T-helper 1 cell treated with Interleukin-12 subunit alpha and Interleukin-12 subunit beta and Interleukin-4 antibody, amounts not matched to agents 30 ng/mL and 1 ng/mL, for 36 hours (primary cell): ENCODE measurements around the gene TMEM91. TPM values are rescaled to one million over a fixed set of nuclear protein-coding genes. Genes with fewer than 3 reads are reported as not detected.
"Not testable (repeated sequence)": the region's sequence is repeated elsewhere in the genome, so short reads cannot be mapped to it uniquely, and the experiment has no call there.

Experiments used
- intact Hi-C: fragments of 100-400 bp; cut with micrococcal nuclease; formaldehyde crosslinking; loops from one replicate; pipeline ENCODE4 v1.15.1; 2024
- total RNA-seq: library from RNA; stranded (reverse); gene quantifications from 2 replicates; pipeline ENCODE4 v1.2.3, GENCODE V29; 2022

Gene TMEM91
- total RNA-seq, 1 donor from 2014 or later: 4.9 TPM

DNA sequence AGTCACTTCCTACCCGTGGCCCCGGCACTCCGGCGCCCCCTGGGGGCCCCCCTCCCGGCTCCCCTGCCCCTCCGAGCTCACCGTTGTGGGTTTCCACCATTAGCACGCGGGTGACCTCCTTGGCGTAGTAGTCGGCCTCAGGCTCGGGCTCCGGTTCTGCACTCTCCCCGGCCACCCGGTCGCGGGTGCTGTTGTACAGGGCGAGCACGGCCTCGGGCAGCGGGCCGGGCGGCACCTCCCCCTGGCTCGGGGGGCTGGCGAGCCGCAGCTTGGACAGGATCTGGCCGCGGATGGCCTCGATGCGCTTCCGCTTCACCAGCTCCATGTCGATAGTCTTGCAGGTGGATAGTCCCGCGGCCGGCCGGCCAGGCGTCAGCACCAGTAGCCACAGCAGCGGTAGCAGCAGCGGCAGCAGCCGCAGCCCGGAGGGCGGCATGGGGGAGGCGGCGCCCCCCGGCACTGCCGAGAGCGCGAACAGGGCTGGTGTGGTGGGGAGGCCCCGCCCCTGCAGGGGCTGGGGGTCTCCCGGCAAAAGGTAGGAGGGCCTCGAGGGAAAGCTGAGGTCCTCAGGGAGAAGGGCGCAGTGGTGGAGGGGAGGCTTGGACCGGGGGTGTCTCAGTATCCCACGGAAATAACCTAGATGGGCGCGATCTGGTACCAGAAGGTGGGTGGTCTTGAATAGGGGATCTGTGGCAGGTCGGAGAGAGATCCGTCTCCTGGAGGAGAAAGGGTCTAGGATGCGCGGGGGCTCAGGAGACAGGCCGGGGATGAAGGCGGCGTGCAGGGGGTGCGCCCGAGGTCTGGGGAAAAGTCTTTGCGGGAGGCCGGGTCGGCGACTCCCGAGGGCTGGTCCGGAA is 23.5 kb upstream of the TMEM91 start:
- intact Hi-C loops: loop anchor here (5.0 to 10.0 kb wide), 5 partner anchors 179 to 911 kb away; partner anchors contain the start of genes CD79A, EGLN2 and SERTAD3

DNA sequence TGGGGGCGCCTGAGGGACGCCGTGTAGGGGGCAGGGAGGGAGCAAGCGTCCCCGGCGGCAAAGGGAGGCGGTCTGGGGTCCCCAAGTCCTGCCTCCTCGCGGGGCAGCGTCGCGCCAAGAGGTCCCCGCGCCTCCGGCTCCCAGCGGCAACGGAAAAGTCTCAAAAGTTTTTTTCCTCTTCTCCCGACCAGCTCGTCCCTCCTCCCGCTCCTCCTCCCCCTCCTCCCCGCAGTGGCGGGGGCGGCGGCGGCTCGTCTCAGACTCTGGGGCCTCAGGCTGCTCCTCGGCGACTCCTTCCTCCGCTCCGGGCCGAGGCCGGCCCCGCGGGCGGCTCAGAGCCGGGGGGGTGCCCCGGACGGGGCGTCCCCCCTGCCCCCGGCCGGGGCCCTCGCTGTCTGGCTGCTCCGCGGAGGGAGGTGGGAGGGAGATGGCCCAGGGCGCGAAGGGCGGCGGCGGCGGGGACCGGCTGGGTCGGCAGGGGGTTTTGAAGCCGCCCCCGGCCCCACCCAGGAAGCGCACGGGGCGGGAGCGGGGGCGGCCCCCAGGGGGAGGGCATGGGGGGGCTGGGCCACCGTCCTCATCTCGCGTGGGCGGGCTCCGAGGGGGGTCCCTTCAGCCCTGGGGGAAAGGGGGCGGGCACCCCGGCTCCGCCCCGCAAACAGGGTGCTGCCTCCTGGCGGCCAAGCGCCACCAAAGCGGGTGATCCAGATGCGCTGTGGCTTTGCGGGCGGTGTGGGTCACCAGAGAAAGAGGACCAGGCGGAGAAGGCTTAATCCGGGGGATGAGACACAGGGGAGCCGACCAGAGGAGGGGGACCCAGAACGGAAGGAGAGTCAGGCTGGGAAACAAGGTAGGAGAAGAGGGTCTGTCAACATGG is 22.6 kb upstream of the TMEM91 start, which contains the start of gene TGFB1:
TGFB1 (minus strand) TSS at position 457 of the 877 bp plus-strand sequence. CDS start 878 bp downstream, outside the sequence.
- intact Hi-C loops: loop anchor here (1.0 to 10.0 kb wide), 9 partner anchors 10 to 911 kb away; partner anchors contain the start of genes ACTMAP, CD79A, DMAC2 and EGLN2

- intact Hi-C loops: loop anchor here (1.0 to 10.0 kb wide), 9 partner anchors 9 to 912 kb away; partner anchors contain the start of genes ACTMAP, CD79A, DMAC2 and EGLN2
These were observed 21.9 kb upstream of the TMEM91 start for GRCh38 chr19:41354343-41354953.

- intact Hi-C loops: loop anchor here (2.0 to 10.0 kb wide), 2 partner anchors 242 to 520 kb away; partner anchors contain the start of gene CD79A
These were observed 21.3 kb upstream of the TMEM91 start for GRCh38 chr19:41355035-41355434.

DNA sequence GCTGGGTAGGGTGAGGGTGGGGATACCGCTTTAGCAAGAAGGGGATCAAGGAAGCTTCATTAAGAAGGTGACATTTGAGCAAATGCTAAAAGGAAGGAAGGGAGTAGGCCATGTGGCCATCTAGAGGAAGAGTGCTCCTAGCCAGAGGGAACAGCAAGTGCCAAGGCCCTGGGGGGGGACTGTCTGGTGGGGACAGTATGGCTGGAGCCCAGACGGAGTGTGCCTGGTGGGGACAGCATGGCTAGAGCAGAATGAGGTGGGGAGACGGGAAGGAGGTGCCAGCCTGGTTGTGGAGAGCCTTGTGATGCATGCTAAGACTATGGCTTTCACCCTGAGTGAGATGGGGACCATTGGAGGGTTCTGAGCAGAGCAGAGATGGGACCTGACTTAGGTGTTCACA is 20.5 kb upstream of the TMEM91 start:
- intact Hi-C loops: loop anchor here (2.0 to 10.0 kb wide), 2 partner anchors 241 to 519 kb away; partner anchors contain the start of gene CD79A

DNA sequence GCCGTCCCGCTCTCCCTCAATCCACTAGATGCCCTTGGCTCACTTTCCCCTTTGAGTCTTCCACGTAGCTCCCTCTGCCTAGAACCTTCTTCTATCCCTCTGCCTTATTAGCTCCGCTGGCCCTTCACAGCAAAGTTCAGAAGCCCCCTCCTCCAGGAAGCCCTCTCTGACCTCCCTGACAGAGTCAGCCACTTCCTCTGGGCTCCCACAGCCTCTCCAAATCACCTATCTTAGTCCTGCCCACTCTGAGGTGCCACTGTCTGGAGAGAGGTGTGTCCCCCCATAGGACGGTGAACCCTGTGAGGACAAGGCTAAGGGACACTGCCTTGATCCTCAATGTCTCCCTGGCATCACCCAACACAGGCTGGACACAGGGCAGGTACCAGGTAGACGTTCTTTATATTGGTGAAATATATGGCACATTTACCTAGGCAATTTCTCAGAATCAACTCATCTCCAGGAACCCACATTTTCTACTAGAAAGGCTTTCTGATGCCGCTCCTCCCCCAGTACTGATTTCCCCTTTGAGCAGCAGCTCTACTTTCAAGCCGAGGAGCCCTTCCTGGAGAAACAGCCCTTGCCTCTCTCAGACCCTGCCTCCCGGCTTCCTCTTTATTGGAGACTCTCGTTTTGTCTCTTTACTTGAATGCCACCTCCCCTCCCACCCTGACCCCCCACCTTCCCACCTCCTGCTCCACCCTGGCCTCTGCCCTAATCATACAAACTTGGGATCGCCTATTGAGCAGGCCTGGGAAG is 19.2 kb upstream of the TMEM91 start:
- intact Hi-C loops: loop anchor here (10.0 kb wide), 1 partner anchor 518 kb away; the partner anchor contains the start of gene CD79A

DNA sequence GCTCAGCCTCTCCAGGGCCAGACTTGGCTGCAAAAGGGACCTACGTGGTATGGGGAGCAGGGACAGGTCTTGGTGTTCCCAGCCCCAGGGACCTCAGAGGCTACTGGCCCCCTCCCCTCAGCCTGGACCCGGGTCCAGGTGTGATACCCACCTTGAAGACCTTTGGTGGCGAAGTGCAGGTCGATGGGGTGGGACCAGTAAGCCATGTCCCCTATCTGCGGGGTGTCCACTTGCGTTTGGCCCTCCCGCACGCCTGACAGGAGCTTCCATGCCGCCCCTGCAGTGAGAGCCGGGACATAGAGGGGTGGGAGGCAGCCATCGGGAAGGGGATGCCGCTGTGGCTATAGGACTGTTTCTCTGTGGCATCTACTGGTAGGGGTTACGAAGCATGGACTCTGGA is 18.6 kb upstream of the TMEM91 start:
- intact Hi-C loops: loop anchor here (10.0 kb wide), 1 partner anchor 517 kb away; the partner anchor contains the start of gene CD79A

GRCh38 chr19:41359741-41360140 is 16.6 kb upstream of the TMEM91 start:
- intact Hi-C loops: loop anchor here (5.0 to 10.0 kb wide), 4 partner anchors 515 to 892 kb away; partner anchors contain the start of genes BLVRB, CD79A, COQ8B and ITPKC

DNA sequence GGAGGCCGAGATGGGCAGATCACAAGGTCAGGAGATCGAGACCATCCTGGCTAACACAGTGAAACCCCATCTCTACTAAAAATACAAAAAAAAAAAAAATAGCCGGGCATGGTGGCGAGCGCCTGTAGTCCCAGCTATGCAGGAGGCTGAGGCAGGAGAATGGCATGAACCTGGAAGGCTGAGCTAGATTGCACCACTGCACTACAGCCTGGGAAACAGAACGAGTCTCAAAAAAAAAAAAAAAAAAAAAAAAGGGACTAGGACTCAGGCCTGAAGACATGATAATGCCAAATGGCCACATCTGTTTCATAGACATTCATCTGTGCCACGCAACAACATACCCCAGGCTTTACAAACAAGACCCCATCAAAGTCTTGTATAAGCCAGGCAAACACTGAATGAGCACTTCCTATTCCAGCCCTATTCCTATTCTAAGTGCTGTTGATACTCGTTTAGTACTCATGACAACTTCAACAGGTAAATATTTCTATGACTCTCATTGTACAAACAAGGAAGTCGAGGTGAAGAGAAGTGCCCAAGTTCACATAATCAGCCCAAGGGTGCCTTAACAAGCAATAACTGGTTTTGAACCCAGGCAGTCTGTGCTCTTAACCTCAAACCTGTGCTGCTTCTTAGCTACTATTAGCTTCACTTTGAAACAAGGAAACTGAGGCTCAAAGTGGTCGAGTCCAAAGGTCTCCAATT is 14.0 kb upstream of the TMEM91 start:
- intact Hi-C loops: loop anchor here (5.0 kb wide), 3 partner anchors 645 to 895 kb away; partner anchors contain the start of genes BLVRB, COQ8B, ITPKC and SPTBN4

GRCh38 chr19:41363371-41363752 is 13.0 kb upstream of the TMEM91 start:
- intact Hi-C loops: loop anchor here (1.0 to 5.0 kb wide), 4 partner anchors 9 to 896 kb away; partner anchors contain the start of genes BLVRB, COQ8B, ITPKC and SPTBN4

DNA sequence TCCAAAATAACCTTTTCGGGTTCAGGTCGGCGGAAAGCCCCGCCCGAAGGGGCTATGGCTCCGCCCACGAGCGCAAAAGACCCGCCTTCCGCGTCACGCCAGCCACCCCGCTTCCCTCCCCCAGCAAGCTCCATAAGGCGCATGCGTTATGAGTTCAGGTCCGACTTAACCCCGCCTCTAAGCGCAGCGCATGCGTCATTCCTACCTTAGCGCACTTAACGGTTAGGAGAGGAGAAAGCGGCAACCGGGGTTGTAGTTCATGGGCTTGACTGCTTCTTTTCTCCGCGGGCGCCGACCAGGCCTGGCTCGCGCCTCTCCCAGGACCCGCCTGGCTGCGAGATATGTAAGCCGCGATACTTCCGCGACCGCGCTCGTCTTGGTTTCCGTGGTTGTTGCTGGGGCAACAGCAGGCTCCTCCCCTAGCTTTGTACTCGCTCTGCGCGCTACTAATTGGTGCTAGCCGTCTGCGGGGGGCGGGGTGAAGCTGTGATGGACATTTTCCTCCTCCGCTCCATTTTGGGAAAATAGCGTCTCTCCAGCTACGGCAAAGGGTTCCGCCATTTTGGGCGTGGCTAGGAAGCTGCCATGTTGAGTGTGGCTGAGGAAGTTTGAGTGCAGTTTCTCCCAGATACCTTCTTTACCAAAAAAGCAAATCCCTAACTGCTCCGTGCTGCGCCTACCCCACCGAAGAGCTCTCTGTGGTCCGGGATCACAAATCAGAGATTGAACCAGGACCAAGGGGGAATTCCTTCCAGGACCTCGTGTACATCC is 12.4 kb upstream of the TMEM91 start, which contains the start of gene B9D2:
B9D2 (minus strand) TSS at position 397 of the 771 bp plus-strand sequence. CDS start 630 bp downstream, outside the sequence.
- intact Hi-C loops: loop anchor here (1.0 to 5.0 kb wide), 9 partner anchors 10 to 1016 kb away; partner anchors contain the start of genes BCKDHA, BLVRB, C19orf47 and COQ8B

GRCh38 chr19:41364524-41365391 is 11.6 kb upstream of the TMEM91 start:
- intact Hi-C loops: loop anchor here (1.0 to 5.0 kb wide), 8 partner anchors 14 to 1016 kb away; partner anchors contain the start of genes BCKDHA, BLVRB, C19orf47 and COQ8B

- intact Hi-C loops: no loop called here
These were observed 10.2 kb upstream of the TMEM91 start for GRCh38 chr19:41366089-41366488.

- intact Hi-C loops: no loop called here
These were observed 8.5 kb upstream of the TMEM91 start for GRCh38 chr19:41367848-41368301.

DNA sequence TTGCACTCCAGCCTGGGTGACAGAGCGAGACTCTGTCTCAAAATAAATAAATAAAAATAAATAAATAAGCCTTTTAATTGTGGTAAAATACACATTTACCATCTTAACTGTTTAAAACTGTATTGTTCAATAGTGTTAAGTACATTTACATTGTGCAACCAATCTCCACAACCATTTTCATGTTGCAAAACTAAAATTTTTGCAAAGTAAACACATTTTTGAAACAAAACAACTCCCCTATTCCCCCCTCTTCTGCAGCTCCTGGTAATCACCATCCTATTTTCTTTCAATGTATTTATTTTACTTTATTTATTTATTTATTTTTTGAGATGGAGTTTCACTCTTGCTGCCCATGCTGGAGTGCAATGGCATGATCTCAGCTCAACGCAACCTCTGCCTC is 6.6 kb upstream of the TMEM91 start:
- intact Hi-C loops: no loop called here

DNA sequence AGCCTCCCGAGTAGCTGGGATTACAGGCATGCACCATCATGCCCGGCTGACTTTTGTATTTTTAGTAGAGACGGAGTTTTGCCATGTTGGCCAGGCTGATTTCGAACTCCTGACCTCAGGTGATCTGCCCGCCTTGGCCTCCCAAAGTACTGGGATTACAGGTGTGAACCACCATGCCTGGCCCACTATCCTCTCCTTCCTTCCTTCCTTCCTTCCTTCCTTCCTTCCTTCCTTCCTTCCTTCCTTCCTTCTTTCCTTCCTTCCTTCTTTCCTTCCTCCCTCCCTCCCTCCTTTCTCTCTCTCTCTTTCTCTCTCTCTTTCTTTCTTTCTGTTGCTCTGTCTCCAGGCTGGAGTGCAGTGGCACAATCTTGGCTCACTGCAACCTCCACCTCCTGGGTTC is 5.2 kb upstream of the TMEM91 start:
- intact Hi-C loops: not testable (repeated sequence)

GRCh38 chr19:41371541-41371940 is 4.8 kb upstream of the TMEM91 start:
- intact Hi-C loops: no loop called here
